ENCODE data around the gene DPPA3. TPM values are rescaled to one million over a fixed set of nuclear protein-coding genes. Genes with fewer than 3 reads are reported as not detected.
"Not testable (repeated sequence)": the region's sequence is repeated elsewhere in the genome, so short reads cannot be mapped to it uniquely, and the experiment has no call there.

DPPA3 gene
- total and polyA plus RNA-seq, 12 donors: not detected

GRCh38 chr12:7729746-7730145, 18.5 kb downstream of the DPPA3 start:
- 18 to 27% (median 23%) methylated on average over 4 of the region's 4 CpGs for WGBS, 4 donors
- DNase-seq: no peak
- intact Hi-C loops (cut with DNase I): no loop called here
- no peaks in the 10 kb centered on the region for H3K9me3 ChIP-seq (replicated peaks in 1 of 3)
- no peak overlapping the region for H3K27ac ChIP-seq
- no peak overlapping the region for H3K4me3 ChIP-seq
- no peak for TF ChIP-seq POLR2A (IDR thresholded peaks at IDR 0.05)
- TF ChIP-seq CTCF (IDR thresholded peaks at IDR 0.05): no peak
- no peaks in the 10 kb centered on the region for H3K4me1 ChIP-seq (replicated peaks in 1 of 2)
- H3K27me3 ChIP-seq: no peaks in the 10 kb centered on the region
- H3K36me3 ChIP-seq (replicated peaks in 1 of 2): no peaks in the 10 kb centered on the region

GRCh38 chr12:7730984-7731383, 19.8 kb downstream of the DPPA3 start:
- H3K36me3 ChIP-seq (replicated peaks in 1 of 2); DNase-seq; H3K27ac ChIP-seq; H3K27me3 ChIP-seq; H3K9me3 ChIP-seq (replicated peaks in 1 of 3); intact Hi-C loops (cut with DNase I); H3K4me3 ChIP-seq; H3K4me1 ChIP-seq (replicated peaks in 1 of 2): not testable (repeated sequence)

GRCh38 chr12:7731486-7731885, 20.3 kb downstream of the DPPA3 start:
- TF ChIP-seq POLR2A (IDR thresholded peaks at IDR 0.05) (no peak), CTCF (IDR thresholded peaks at IDR 0.05) (no peak)
- H3K9me3 ChIP-seq (replicated peaks in 1 of 3): no peaks in the 10 kb centered on the region
- WGBS, 4 donors: 50 to 66% (median 57%) methylated on average over 5 of the region's 5 CpGs

GRCh38 chr12:7732993-7733392, 21.8 kb downstream of the DPPA3 start:
- no peaks in the 10 kb centered on the region for H3K4me1 ChIP-seq (replicated peaks in 1 of 2)
- intact Hi-C loops (cut with DNase I): no loop called here
- 43 to 66% (median 49%) methylated on average over 3 of the region's 3 CpGs for WGBS, 4 donors
- no peak for TF ChIP-seq POLR2A (IDR thresholded peaks at IDR 0.05)
- TF ChIP-seq CTCF (IDR thresholded peaks at IDR 0.05): no peak
- no peaks in the 10 kb centered on the region for H3K27me3 ChIP-seq
- no peak for DNase-seq
- H3K4me3 ChIP-seq: no peak overlapping the region
- H3K36me3 ChIP-seq (replicated peaks in 1 of 2): no peaks in the 10 kb centered on the region
- no peak overlapping the region for H3K27ac ChIP-seq
- H3K9me3 ChIP-seq (replicated peaks in 1 of 3): no peaks in the 10 kb centered on the region

More at GRCh38 chr12:7731486-7731885, 20.3 kb downstream of the DPPA3 start:
- no peaks in the 10 kb centered on the region for H3K36me3 ChIP-seq (replicated peaks in 1 of 2)
- DNase-seq: no peak
- intact Hi-C loops (cut with DNase I): no loop called here
- H3K27me3 ChIP-seq: no peaks in the 10 kb centered on the region
- H3K4me3 ChIP-seq: no peak overlapping the region
- H3K27ac ChIP-seq: no peak overlapping the region
- no peaks in the 10 kb centered on the region for H3K4me1 ChIP-seq (replicated peaks in 1 of 2)

GRCh38 chr12:7747246-7747645, 36.0 kb downstream of the DPPA3 start, which contains the start of gene CLEC4C:
CLEC4C (minus strand) TSS chr12:7747375; CDS start chr12:7747348, 27 bp downstream.
- intact Hi-C loops (cut with DNase I): no loop called here

More at GRCh38 chr12:7747246-7747645, 36.0 kb downstream of the DPPA3 start, which contains the start of gene CLEC4C:
- Histone ChIP-seq H3K9me3 (replicated peaks in 1 of 3) (no peaks in the 10 kb centered on the region), H3K4me1 (replicated peaks in 1 of 2) (no peaks in the 10 kb centered on the region), H3K27ac (no peak within 1 kb of the TSS), H3K27me3 (no peaks in the 10 kb centered on the region), H3K4me3 (no peak within 1 kb of the TSS), H3K36me3 (replicated peaks in 1 of 2) (no peaks in the 10 kb centered on the region)
- TF ChIP-seq CTCF (IDR thresholded peaks at IDR 0.05) (no peak), POLR2A (IDR thresholded peaks at IDR 0.05) (no peak)
- 68 to 95% (median 75%) methylated on average over 5 of the region's 5 CpGs for WGBS, 4 donors
- DNase-seq: no peak
